CD14-positive monocyte (primary cell): ENCODE results near the gene FAM184A. TPM values are rescaled to one million over a fixed set of nuclear protein-coding genes. Genes with fewer than 3 reads are reported as not detected.
"Not testable (repeated sequence)": the region's sequence is repeated elsewhere in the genome, so short reads cannot be mapped to it uniquely, and the experiment has no call there.

ENCODE experiments used
- DNase-seq, 3 donors: peaks; one replicate each; pipeline ENCODE4 v3.0.0-alpha.2; 2011 to 2022
- H2AFZ ChIP-seq: 2 replicates; pipeline ENCODE4 v1.6.0; 2012; ENCODE audit warnings: mild to moderate bottlenecking, low read depth, low read length, inconsistent platforms; ENCODE audit not compliant: insufficient read depth, poor library complexity, severe bottlenecking
- H3K27ac ChIP-seq, 2 donors: 1 replicate in 1 of 2; 2 replicates in 1 of 2; pipeline ENCODE4 v1.5.1; 2012 to 2013; ENCODE audit warnings: low read length in 2 of 2, control low read depth in 1 of 2, inconsistent platforms in 1 of 2, low read depth in 1 of 2, mild to moderate bottlenecking in 1 of 2
- H3K27me3 ChIP-seq, 2 donors: one replicate each; pipeline versions ENCODE4 v1.6.0 to v1.6.1; 2011 to 2013; ENCODE audit warnings: low read length in 2 of 2; ENCODE audit not compliant: control insufficient read depth in 2 of 2, insufficient read depth in 2 of 2
- H3K36me3 ChIP-seq, 2 donors: replicated peaks in 1 of 2; 1 replicate in 1 of 2; 2 replicates in 1 of 2; pipeline versions ENCODE4 v1.5.1 to v1.6.1; 2012 to 2013; ENCODE audit warnings: low read length in 2 of 2, control low read depth in 1 of 2, inconsistent platforms in 1 of 2, mild to moderate bottlenecking in 1 of 2; ENCODE audit not compliant: insufficient read depth in 2 of 2, control insufficient read depth in 1 of 2
- H3K4me1 ChIP-seq, 2 donors: 1 replicate in 1 of 2; 2 replicates in 1 of 2; pipeline versions ENCODE4 v1.5.1 to v1.6.1; 2012 to 2013; ENCODE audit warnings: low read length in 2 of 2, control low read depth in 1 of 2, inconsistent platforms in 1 of 2, mild to moderate bottlenecking in 1 of 2, moderate library complexity in 1 of 2; ENCODE audit not compliant: insufficient read depth in 2 of 2, control insufficient read depth in 1 of 2
- H3K4me2 ChIP-seq: replicated peaks from 2 replicates; pipeline ENCODE3; 2012; ENCODE audit warnings: low read length, moderate library complexity, mild to moderate bottlenecking; ENCODE audit not compliant: poor library complexity, severe bottlenecking; ENCODE audit errors: extremely low read depth
- H3K4me3 ChIP-seq, 3 experiments: fragments of 200-600 bp in 1 of 3; sonication (generic) in 1 of 3; replicated peaks in 1 of 3; 1 replicate in 2 of 3; 2 replicates in 1 of 3; pipeline ENCODE4 v1.5.1; 2011 to 2013; ENCODE audit warnings: low read length in 3 of 3, mild to moderate bottlenecking in 3 of 3, control low read depth in 2 of 3, low read depth in 2 of 3, inconsistent platforms in 1 of 3, moderate library complexity in 1 of 3
- H3K79me2 ChIP-seq: 2 replicates; pipeline ENCODE4 v1.6.0; 2012; ENCODE audit warnings: mild to moderate bottlenecking, control low read depth, inconsistent platforms, low read length, moderate library complexity; ENCODE audit not compliant: insufficient read depth
- H3K9ac ChIP-seq: 2 replicates; pipeline ENCODE4 v1.6.0; 2017; ENCODE audit warnings: low read length, mild to moderate bottlenecking; ENCODE audit not compliant: insufficient read depth, poor library complexity, severe bottlenecking
- H3K9me3 ChIP-seq, 2 donors: replicated peaks in 1 of 2; 1 replicate in 1 of 2; 2 replicates in 1 of 2; pipeline versions ENCODE4 v1.5.1 to v1.6.1; 2012 to 2013; ENCODE audit warnings: low read length in 2 of 2, control low read depth in 1 of 2; ENCODE audit not compliant: control insufficient read depth in 1 of 2, insufficient read depth in 1 of 2
- H4K20me1 ChIP-seq: 2 replicates; pipeline ENCODE4 v1.6.0; 2012; ENCODE audit warnings: mild to moderate bottlenecking, low read length, control low read depth, moderate library complexity; ENCODE audit not compliant: insufficient read depth
- H3K27ac Mint-ChIP-seq, 7 donors: one replicate each; pipeline ENCODE4 v1.8.0; 2020; ENCODE audit warnings: mild to moderate bottlenecking in 7 of 7, mixed read lengths in 7 of 7, moderate library complexity in 6 of 7, inconsistent platforms in 2 of 7
- H3K27me3 Mint-ChIP-seq, 3 donors: one replicate each; pipeline ENCODE4 v1.8.0; 2021 to 2022; ENCODE audit warnings: low read depth in 3 of 3, mild to moderate bottlenecking in 3 of 3, mixed read lengths in 3 of 3, moderate library complexity in 3 of 3, inconsistent platforms in 1 of 3
- H3K36me3 Mint-ChIP-seq, 2 donors: one replicate each; pipeline ENCODE4 v1.8.0; 2020; ENCODE audit warnings: mixed read lengths in 2 of 2, inconsistent platforms in 1 of 2, mild to moderate bottlenecking in 1 of 2
- H3K4me1 Mint-ChIP-seq: one replicate; pipeline ENCODE4 v1.8.0; 2020; ENCODE audit warnings: mild to moderate bottlenecking, mixed read lengths
- H3K4me3 Mint-ChIP-seq, 2 donors: one replicate each; pipeline ENCODE4 v1.8.0; 2020; ENCODE audit warnings: mild to moderate bottlenecking in 2 of 2, mixed read lengths in 2 of 2, moderate library complexity in 1 of 2
- H3K9me3 Mint-ChIP-seq, 7 donors: one replicate each; pipeline ENCODE4 v1.8.0; 2020 to 2022; ENCODE audit warnings: mixed read lengths in 7 of 7, mild to moderate bottlenecking in 6 of 7, moderate library complexity in 6 of 7, inconsistent platforms in 2 of 7
- WGBS: methylation state at CpG from one replicate; pipeline ENCODE4 v1.1.5; 2013; ENCODE audit warnings: missing lambda C conversion rate; ENCODE audit not compliant: insufficient coverage; 5-methylcytosine and 5-hydroxymethylcytosine counted together
- intact Hi-C, 2 donors: fragments of 100-400 bp; cut with micrococcal nuclease; formaldehyde crosslinking; loops; one replicate each; pipeline versions ENCODE4 v1.15.0 to v1.15.1; 2023
- polyA plus RNA-seq, 3 donors: library from polyadenylated mRNA; depleted of rRNA in 1 of 3; unstranded in 2 of 3; stranded (reverse) in 1 of 3; fragments of 300-500 nt in 2 of 3; fragments of >200 nt in 1 of 3; fragmentation: Illumina TruSeq in 2 of 3; gene quantifications; 1 replicate in 2 of 3; 2 replicates in 1 of 3; pipeline ENCODE4 v1.2.3, GENCODE V29; 2012 to 2021
- TF ChIP-seq, protein P1 (sequence below): fragments of 200-600 bp; IDR thresholded peaks from one replicate; pipeline ENCODE4 v1.8.0; 2022; ENCODE audit warnings: antibody characterized with exemption, mild to moderate bottlenecking

FAM184A gene
- polyA plus RNA-seq, 3 donors: not detected

DNA sequence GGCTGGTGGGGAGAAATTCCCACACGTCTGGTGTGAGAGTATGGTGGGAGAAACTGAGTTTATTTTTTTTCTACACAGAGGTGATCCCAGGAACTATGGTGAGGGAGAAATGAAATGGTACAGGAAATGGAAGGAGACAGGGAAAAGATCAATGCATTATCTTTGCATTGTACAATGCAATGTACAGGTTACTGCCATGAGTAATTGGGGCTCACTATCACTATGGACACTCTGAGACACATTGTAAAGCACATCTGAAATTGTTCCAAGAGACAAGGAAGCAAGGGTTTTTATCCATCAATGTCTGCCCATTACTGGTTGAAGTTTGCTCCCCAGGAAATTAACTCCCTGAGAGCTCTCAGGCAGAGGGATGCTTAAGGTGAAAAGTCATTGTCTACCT is 21.7 kb upstream of the FAM184A start:
- H3K36me3 ChIP-seq: no peaks in the 10 kb centered on the region
- no peak overlapping the region for H3K4me3 Mint-ChIP-seq
- H3K79me2 ChIP-seq: no peaks in the 10 kb centered on the region
- no peaks in the 10 kb centered on the region for H3K27me3 ChIP-seq
- peaks cover 0 to 2% (median 0%) of the 10 kb centered on the region in 7 donors for H3K9me3 Mint-ChIP-seq
- intact Hi-C loops: loop anchor here in 1 of 2 donors (10.0 kb wide), 1 partner anchor 135 kb away; no protein-coding TSS in a partner anchor
- no peak for DNase-seq
- no peaks in the 10 kb centered on the region for H3K9me3 ChIP-seq
- peaks cover 12% of the 10 kb centered on the region for H3K4me1 Mint-ChIP-seq
- no peaks in the 10 kb centered on the region for H4K20me1 ChIP-seq
- no peak overlapping the region for H3K4me3 ChIP-seq
- WGBS: 83% methylated on average over 1 of the region's 1 CpG
- no peak overlapping the region for H2AFZ ChIP-seq
- H3K4me2 ChIP-seq: no peak overlapping the region
- H3K27me3 Mint-ChIP-seq: peaks cover 2 to 4% (median 3%) of the 10 kb centered on the region in 3 donors
- TF ChIP-seq, protein P1, sequence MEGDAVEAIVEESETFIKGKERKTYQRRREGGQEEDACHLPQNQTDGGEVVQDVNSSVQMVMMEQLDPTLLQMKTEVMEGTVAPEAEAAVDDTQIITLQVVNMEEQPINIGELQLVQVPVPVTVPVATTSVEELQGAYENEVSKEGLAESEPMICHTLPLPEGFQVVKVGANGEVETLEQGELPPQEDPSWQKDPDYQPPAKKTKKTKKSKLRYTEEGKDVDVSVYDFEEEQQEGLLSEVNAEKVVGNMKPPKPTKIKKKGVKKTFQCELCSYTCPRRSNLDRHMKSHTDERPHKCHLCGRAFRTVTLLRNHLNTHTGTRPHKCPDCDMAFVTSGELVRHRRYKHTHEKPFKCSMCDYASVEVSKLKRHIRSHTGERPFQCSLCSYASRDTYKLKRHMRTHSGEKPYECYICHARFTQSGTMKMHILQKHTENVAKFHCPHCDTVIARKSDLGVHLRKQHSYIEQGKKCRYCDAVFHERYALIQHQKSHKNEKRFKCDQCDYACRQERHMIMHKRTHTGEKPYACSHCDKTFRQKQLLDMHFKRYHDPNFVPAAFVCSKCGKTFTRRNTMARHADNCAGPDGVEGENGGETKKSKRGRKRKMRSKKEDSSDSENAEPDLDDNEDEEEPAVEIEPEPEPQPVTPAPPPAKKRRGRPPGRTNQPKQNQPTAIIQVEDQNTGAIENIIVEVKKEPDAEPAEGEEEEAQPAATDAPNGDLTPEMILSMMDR: no peak
- no peaks in the 10 kb centered on the region for H3K36me3 Mint-ChIP-seq
- H3K4me1 ChIP-seq: peaks cover 4 to 5% of the 10 kb centered on the region in 2 donors
- no peak overlapping the region for H3K9ac ChIP-seq
- no peak overlapping the region for H3K27ac Mint-ChIP-seq
- no peak overlapping the region for H3K27ac ChIP-seq

DNA sequence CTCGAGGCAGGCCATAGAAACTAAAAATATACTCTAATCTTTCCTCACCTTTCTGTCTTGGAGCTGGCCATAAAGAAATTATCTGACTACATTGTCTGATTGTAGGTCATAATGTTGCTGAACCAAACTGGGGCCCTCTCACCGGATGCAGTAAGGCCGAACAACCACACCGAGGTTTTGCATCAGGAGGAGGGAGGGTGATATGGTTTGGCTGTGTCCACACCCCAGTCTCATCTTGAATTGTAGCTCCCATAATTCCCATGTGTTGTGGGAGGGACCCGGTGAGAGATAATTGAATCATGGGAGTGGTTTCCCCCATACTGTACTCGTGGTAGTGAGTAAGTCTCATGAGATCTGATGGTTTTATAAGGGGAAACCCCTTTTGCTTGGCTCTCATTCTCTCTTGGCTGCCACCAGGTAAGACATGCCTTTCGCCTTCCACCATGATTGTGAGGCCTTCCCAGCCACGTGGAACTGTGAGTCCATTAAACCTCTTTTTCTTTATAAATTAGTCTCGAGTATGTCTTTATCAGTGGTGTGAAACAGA is 19.4 kb upstream of the FAM184A start:
- H3K9me3 ChIP-seq, H3K9me3 Mint-ChIP-seq, H3K4me2 ChIP-seq, H3K4me3 ChIP-seq, H3K27me3 ChIP-seq, H3K27ac ChIP-seq, intact Hi-C loops, H3K4me1 ChIP-seq, H3K36me3 ChIP-seq, H4K20me1 ChIP-seq, H3K9ac ChIP-seq, H3K27ac Mint-ChIP-seq, H3K36me3 Mint-ChIP-seq, H3K79me2 ChIP-seq, H3K27me3 Mint-ChIP-seq, H3K4me3 Mint-ChIP-seq, DNase-seq, H2AFZ ChIP-seq: not testable (repeated sequence)
- H3K4me1 Mint-ChIP-seq: peaks cover 12% of the 10 kb centered on the region
- no CpG with 5 or more reads among the region's 9 CpGs for WGBS
